ENCODE data around the gene DGKI. TPM values are rescaled to one million over a fixed set of nuclear protein-coding genes. Genes with fewer than 3 reads are reported as not detected.

The DGKI gene
- total RNA-seq, 1 experiment from 2014 or later, result 3.1 TPM

DNA sequence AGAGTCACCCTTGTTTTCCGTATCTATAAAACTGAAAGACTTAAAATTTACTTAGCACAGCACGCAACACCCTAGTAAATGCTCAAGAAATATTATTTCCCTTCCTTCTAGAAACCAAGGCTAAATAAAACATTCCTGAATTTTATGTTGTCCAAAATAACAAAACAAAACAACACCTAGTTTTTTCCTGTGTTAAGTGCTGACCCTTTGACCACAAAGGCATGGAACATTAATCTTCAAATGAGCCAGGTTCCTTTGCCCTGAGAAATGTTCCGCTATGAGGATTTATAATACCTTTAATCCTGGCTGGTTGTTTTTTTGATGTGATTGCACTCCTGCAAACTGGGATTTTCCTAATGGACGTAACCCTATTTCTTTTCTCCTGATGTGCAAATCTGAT, 29.0 kb upstream of the DGKI start:
- in situ Hi-C loops (cut with HindIII; ENCODE audit: low pct_unique_long_range_greater_than_20kb, low sequenced_read_pairs), result no loop called here
- no peak for DNase-seq (ENCODE audit: low read depth, low spot score)

DNA sequence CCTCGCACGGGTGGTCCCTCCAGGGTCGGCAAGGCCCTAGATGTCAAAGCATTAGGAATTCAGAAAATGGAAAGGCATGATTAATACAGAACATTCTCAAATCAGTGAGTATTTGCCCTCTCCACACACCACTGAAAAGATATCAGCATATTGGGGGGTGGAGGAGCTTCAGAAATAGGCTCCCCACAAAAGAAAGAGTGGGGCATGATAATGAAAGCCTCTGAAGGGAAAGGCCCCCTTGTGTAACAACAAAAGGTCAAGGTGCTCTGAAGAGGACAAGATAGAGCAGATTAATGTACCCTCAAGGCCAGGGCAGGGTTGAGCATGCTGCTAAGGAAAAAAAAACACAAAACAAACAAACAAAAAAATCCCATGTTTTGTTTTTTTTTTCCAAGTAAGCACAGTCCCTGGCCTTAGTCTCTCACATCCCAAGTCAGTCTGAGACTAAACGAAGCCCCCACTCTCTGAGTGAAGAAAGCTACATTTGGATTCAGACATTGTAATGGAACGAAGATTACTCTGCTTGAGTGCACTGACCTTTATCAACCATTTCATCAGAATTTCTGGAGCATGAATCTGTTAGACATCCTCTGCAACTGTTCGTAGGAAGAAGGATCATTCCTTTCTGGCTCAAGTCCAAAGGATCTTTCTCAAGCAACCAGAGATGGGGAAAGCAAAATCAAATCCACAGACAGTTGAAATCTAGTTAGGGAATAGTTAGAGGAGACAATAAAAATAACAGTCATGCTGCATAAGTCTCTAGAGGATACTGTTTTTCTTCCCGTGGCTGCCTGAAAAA, 27.4 kb upstream of the DGKI start:
- in situ Hi-C loops (cut with HindIII; ENCODE audit: low pct_unique_long_range_greater_than_20kb, low sequenced_read_pairs), result no loop called here
- no peak for DNase-seq (ENCODE audit: low read depth, low spot score)

DNA sequence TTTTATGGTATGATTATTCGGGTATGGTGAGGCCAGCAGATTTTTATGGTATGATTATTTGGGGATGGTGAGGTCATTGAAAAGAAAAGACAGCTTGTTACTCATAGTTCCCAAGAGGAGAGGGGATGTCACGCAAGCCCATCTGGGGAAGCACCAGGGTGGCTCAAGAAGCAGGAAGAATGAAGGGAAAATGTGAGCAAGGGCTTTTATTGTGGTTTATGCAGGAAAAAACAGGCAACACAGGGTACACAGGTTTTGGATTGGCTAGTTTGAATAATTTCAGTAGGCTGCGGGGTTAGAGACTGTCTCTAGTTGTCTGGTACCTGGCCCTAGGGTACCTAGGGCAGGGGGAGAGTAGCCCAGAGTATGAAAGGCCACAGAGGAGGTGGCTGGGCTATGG, 26.8 kb upstream of the DGKI start:
- no peak for DNase-seq (ENCODE audit: low read depth, low spot score)
- in situ Hi-C loops (cut with HindIII; ENCODE audit: low pct_unique_long_range_greater_than_20kb, low sequenced_read_pairs), result no loop called here

DNA sequence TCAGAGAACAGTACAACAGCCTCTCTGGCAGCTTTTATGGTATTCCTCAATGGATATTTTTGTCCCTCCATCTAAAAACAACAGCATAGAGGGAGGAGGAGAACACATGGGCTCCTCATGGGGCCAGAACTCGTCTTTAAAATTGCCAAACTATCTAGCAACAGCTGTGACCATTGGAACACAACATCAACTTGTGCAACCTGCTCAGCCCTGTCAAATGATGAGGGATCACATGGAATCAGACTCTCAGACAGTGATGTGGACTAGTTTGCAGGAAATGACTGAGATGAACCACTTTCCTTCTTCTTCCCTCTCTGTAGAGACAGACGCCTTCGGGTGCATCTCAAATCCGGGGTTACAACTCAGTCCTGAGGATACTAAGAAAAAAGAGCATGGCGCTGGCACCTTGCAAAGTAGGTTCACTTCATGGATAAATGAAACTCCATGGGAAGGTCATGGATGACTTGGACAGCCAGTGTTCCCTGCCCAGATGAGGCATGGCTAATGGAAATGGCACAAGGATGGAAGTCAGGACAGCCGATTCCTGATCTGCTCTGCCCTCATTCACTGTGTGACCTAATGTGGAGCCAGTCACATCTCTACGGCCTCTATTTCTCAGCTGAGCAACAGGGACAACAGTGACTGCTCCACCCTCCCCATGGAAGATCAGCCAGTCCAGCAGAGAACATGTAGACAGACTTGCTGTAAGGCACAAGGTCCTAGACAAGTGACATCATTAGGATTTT, 24.6 kb upstream of the DGKI start:
- no peak for DNase-seq (ENCODE audit: low read depth, low spot score)
- in situ Hi-C loops (cut with HindIII; ENCODE audit: low pct_unique_long_range_greater_than_20kb, low sequenced_read_pairs), result no loop called here

DNA sequence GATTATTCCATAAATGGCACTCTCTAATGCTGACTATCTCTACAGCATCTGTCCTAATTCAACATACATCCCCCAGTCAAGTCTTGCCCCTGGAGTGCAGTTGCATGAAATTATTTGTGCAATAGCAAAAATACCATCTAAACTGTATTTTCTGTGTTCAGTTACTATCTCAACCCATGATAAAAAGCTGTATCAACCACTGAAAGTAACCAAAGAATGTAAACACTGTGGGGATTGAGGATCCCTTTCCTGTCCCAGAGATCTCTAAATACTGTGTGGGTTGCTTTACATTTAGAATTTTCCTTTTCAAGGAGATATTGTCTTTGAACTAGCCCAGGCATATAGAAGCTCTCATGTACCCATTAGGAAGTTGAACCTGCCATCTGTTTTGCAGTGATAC, 23.9 kb upstream of the DGKI start:
- in situ Hi-C loops (cut with HindIII; ENCODE audit: low pct_unique_long_range_greater_than_20kb, low sequenced_read_pairs), result no loop called here
- DNase-seq (ENCODE audit: low read depth, low spot score), result no peak

DNA sequence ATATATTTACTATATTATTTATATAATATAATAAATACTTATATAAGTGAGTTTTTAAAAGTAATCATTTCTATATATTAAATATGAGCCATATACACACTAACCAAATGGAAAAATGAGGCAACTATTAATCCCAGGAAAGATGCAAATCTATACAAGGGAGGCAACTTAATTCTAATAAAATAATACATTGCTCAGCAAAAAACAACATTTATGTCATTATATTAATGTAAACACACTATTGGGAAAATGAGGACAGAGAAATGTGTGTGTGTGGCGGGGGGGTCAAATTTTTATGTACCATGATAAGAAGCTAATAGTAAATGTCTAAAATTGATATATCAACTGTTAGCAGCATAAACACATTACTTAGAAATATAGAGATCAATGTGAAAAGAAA, 23.3 kb upstream of the DGKI start:
- in situ Hi-C loops (cut with HindIII; ENCODE audit: low pct_unique_long_range_greater_than_20kb, low sequenced_read_pairs), result no loop called here
- DNase-seq (ENCODE audit: low read depth, low spot score), result no peak

DNA sequence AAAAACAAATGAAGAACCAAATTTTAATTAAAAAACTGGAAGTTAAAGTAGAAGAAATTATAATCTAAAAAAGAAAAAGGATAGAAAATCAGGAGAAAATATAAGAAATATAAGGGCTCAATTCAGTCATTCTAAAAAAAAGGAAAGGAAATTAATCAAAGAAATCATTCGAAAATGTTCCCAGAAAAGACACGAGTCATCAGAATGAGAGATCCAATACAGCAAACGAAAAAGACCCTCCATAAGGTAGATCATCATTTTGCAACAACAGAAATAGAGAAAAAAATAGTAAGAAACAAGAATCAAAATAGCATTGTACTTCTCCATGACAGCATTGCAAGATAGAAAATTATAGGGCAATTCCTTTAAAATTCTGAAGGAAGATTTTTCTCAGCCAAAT, 22.5 kb upstream of the DGKI start:
- DNase-seq (ENCODE audit: low read depth, low spot score), result no peak
- in situ Hi-C loops (cut with HindIII; ENCODE audit: low pct_unique_long_range_greater_than_20kb, low sequenced_read_pairs), result no loop called here

DNA sequence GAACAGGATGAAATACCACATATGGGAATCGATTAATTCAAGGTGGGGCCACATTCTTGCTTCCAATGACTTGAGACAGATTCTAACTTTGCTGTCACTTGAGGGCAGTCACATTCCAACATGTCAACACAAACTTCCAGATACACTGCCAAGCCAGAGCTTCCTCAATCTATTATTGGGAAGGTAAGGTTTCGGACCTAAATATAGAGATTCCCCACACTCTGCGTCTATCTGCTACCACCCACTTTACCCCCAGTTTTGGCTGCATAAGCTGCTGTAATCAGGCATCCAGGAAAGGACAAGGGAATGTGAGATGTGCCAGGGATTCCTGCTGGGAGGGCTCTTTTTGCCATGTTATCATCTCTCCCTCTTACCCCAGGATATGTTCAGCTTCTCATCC, 20.5 kb upstream of the DGKI start:
- no peak for DNase-seq (ENCODE audit: low read depth, low spot score)
- in situ Hi-C loops (cut with HindIII; ENCODE audit: low pct_unique_long_range_greater_than_20kb, low sequenced_read_pairs), result no loop called here

DNA sequence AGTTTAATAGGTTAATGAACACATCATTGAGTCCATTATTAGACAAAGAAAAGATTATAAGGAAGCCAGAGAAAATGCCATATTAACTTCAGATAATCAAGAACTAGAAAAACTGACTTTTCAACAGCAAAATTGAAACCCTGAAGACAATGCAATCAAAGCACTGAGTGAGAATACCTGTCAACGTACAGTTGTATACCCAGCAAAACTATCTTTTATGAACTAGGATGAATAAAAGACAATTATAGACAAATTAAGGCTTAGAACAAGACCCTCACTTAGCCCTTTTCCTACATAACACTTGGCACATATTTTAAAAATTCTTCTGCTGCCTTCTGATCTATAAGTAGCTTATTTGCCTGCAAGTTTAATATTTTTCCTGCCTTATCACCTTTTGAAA, 19.0 kb upstream of the DGKI start:
- DNase-seq (ENCODE audit: low read depth, low spot score), result no peak
- in situ Hi-C loops (cut with HindIII; ENCODE audit: low pct_unique_long_range_greater_than_20kb, low sequenced_read_pairs), result no loop called here

DNA sequence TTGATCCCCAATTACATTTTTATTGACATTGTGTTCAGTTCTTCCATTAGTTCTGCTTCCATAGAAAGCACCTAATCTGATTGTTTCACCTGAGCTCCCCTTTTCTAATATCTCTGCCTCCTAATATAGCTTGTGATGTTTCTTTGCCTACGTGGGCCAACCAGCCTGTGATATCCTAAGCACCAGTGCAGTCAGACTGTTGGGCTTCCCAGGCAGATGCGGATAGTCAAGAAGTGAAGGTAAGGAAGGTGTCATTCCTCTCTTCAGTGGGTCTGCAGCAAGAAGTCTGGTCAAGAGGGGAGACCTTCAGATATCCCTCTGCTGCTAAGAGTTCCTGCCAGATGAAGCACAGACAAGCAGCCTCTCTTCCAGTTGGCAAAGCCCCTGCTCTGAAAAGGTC, 16.2 kb upstream of the DGKI start:
- no peak for DNase-seq (ENCODE audit: low read depth, low spot score)
- in situ Hi-C loops (cut with HindIII; ENCODE audit: low pct_unique_long_range_greater_than_20kb, low sequenced_read_pairs), result no loop called here

DNA sequence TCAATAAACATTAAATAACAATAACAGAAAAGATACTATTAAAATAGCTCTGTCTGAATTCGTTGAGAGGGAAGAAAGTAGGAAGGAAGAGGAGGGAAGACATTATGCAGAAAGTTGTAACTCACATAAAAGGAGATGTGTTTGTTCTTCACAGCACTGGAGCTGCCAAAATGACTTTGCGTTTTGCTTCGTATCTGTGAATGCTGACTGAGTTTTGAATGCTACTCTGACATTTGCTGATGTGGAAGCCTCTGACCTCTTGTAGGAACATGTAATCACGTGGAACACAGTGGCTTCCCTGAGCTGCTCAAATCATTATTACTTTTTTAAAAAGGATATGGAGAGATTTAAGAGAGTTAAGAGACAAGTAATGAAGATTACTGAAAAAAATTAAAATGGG, 15.6 kb upstream of the DGKI start:
- DNase-seq (ENCODE audit: low read depth, low spot score), result no peak
- in situ Hi-C loops (cut with HindIII; ENCODE audit: low pct_unique_long_range_greater_than_20kb, low sequenced_read_pairs), result no loop called here

DNA sequence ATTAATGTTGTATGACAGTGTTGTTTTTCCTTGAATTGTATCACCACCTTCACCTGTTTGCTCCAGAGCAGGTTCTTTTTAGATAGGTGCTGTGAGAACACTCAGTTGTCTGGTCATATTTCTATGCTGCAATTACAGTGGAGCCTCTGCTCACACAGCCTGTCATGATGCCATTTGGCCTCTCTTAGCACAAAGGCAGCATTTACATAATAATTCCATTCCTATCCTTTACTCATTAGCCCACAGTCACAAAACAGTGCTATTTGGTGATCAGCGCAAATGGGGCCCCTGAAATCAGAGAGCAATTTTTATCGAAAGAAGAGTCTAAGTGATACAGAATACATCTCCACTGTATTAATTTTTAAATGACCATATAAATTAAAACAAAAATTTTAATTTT, 13.8 kb upstream of the DGKI start:
- no peak for DNase-seq (ENCODE audit: low read depth, low spot score)
- in situ Hi-C loops (cut with HindIII; ENCODE audit: low pct_unique_long_range_greater_than_20kb, low sequenced_read_pairs), result no loop called here

DNA sequence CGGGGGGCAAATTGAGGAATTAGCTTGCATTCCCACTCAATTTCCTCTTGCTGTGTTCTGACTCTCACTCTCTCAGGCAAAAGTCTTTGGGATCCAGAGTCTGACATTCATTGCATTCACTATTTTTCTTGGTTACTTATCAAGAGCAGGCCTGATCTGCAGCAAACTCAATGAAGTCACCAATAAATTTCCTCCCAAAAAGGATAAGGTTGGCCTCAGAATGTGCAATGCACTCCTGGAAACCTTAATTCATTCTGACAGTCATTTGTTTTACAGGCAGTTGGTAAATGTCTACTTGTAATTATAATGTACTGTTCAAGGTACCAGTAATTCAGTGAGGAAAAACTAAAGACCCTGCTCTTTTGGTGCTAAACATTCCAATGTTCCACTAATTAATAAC, 6.3 kb upstream of the DGKI start:
- in situ Hi-C loops (cut with HindIII; ENCODE audit: low pct_unique_long_range_greater_than_20kb, low sequenced_read_pairs), result no loop called here
- DNase-seq (ENCODE audit: low read depth, low spot score), result no peak

DNA sequence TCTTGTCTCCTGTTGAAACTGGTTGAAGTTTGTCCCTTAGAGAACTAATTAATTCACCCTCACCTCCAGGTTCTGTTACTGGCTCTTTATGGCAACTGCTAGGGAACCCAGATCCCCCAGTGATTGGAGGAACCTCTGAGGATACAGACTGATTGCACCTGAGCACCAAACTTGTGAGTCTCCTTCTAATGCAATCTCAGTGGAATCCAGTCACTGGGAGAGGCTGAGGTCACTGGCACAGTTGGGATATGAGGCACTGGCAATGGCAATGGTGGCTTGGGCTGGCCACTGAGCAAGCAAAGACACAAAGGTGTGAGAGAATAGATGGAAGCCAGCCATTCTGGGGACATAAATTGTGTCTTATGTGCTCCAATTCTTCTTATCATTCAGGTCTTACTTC, 5.3 kb upstream of the DGKI start:
- in situ Hi-C loops (cut with HindIII; ENCODE audit: low pct_unique_long_range_greater_than_20kb, low sequenced_read_pairs), result no loop called here
- no peak for DNase-seq (ENCODE audit: low read depth, low spot score)

DNA sequence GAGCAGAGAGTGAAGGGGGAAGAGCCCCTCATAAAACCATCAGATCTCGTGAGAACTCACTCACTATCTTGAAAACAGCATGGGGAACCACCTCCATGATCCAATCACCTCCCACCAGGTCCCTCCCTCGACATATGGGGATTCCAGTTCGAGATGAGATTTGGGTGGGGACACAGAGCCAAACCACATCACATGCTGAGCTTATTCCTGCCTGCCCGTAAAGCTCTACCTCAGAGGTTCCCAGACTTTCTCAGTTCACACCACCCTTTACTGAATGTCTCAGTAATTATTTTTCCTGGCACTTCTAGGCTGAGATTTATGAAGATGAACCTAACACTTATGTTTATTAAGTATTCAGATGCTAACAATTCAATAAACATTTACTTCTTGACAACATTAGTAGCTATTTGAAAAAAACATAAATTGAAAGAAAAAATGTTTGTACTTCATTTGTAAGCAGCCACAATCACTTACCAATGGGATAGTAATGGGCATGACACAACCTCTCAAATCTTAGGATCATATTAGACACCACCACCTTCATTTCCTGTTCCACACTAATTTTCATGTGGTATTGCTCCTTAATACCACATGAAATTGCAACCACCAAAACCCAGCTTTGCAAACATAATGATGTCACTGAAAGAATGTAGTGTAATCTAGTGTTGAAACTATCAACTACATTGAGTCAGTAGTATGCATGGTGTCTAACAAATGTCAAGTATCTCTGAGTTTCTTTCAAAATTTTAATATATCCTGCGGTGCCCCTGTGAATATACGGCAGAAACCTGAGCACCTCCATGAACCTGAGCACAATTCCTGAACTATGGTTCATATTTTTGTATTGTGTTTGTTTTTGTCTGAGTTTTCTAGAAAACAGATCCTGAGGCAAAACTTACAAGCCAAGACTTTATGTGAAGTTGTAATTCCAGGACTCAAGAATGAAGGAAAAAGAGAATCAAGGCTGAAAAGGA, 4.5 kb upstream of the DGKI start:
- DNase-seq (ENCODE audit: low read depth, low spot score), result no peak

DNA sequence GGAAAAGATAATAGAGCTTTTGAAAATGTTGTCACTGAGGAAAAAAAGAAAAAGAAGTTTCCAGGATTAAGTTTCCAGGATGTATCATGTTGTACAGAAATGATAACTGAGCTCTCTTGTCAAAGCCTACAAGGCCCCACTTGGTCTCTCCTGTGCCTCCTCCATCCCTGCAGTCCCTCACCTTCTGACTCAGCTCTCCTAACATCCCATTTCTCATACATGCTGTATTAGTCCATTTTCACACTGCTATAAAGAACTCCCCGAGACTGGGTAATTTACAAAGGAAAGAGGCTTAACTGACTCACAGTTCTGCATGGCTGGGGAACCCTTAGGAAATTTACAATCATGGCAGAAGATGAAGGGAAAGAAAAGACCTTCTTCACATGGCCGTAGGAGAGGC, 3.8 kb upstream of the DGKI start:
- in situ Hi-C loops (cut with HindIII; ENCODE audit: low pct_unique_long_range_greater_than_20kb, low sequenced_read_pairs), result no loop called here
- DNase-seq (ENCODE audit: low read depth, low spot score), result no peak

More for the DNA sequence above, 4.5 kb upstream of the DGKI start:
- in situ Hi-C loops (cut with HindIII; ENCODE audit: low pct_unique_long_range_greater_than_20kb, low sequenced_read_pairs), result no loop called here

DNA sequence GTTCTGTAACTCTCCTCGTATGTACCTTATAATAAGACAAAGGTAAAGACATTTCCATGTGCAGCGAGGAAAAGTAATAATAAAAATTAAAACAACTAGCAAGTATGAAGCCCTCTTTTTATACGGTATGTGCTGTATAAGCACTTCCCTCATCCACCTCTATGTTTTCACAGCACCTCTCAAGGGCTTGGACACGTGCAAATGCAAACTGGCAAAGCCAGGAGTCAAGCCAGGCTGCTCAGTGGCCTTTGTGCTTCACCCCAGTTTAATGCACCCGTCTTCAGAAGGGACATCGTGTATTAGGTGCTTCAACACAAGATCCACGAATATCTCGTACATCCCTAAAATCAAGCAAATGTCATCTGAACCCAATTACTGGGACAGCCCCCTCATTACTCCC, 1.3 kb upstream of the DGKI start:
- in situ Hi-C loops (cut with HindIII; ENCODE audit: low pct_unique_long_range_greater_than_20kb, low sequenced_read_pairs), result no loop called here
- no peak for DNase-seq (ENCODE audit: low read depth, low spot score)

DNA sequence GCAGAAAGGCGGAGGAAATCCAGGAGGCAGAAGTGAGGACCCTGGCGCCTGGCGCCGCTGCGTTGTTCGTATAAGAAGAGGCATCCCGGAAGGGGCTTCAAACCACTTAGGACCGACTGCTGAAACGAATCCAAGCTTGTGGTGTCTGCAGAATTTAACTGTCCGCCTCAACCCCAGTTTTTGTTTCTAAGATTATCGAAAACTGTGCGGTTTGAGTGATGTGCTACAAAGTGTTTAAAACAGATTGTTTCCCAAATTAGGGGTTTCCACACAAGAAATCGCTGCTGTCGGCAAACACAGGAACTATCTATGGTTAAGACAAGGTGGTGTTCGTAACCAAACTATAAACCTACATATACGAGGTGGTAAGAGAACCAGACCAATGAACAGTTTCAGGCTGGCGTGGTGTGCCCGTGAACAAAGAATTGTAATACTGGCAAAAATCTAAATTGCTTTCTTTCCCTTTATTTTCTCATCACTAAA, 835 bp upstream of the DGKI start:
- in situ Hi-C loops (cut with HindIII; ENCODE audit: low pct_unique_long_range_greater_than_20kb, low sequenced_read_pairs), result no loop called here
- no peak for DNase-seq (ENCODE audit: low read depth, low spot score)

Measured in SK-MEL-5 (cell line).